PC-3 (cell line): ENCODE measurements around the gene ACD.

ENCODE experiments used
- EZH2 ChIP-seq: fragments of 300-600 bp; sonication (generic); IDR thresholded peaks from one replicate; pipeline ENCODE4 v1.6.1; 2017; ENCODE audit warnings: antibody characterized with exemption, mild to moderate bottlenecking, low read length; ENCODE audit not compliant: unreplicated experiment
- TF ChIP-seq, protein P1 (sequence below): fragments of 300-600 bp; sonication (generic); conservative IDR thresholded peaks from 2 replicates; pipeline ENCODE4 v1.5.1; 2017; ENCODE audit warnings: antibody characterized with exemption, low read depth, mild to moderate bottlenecking, low read length

DNA sequence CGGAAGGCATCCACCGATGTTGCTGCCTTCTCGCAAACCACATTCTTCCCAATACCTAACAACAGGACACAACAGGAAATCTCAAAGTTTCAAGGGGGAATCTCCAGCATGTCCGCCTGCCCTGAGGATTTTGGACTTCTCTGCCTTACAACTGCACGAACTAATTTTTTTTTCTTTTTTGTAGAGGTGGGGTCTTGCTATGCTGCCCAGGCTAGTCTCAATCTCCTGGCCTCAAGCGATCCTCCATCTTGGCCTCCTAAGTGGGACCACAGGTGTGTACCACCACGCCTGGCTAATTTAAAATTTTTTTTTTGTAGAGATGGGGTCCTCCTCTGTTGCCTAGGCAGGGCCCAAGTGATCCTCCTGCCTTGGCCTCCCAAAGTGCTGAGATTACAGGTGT lies 15.9 kb upstream of the ACD start:
- TF ChIP-seq, protein P1, sequence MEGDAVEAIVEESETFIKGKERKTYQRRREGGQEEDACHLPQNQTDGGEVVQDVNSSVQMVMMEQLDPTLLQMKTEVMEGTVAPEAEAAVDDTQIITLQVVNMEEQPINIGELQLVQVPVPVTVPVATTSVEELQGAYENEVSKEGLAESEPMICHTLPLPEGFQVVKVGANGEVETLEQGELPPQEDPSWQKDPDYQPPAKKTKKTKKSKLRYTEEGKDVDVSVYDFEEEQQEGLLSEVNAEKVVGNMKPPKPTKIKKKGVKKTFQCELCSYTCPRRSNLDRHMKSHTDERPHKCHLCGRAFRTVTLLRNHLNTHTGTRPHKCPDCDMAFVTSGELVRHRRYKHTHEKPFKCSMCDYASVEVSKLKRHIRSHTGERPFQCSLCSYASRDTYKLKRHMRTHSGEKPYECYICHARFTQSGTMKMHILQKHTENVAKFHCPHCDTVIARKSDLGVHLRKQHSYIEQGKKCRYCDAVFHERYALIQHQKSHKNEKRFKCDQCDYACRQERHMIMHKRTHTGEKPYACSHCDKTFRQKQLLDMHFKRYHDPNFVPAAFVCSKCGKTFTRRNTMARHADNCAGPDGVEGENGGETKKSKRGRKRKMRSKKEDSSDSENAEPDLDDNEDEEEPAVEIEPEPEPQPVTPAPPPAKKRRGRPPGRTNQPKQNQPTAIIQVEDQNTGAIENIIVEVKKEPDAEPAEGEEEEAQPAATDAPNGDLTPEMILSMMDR, result no peak
- TF ChIP-seq EZH2, result no peak
